Vagina (tissue), 2 donors: ENCODE measurements around the gene NDUFA9. TPM values are rescaled to one million over a fixed set of nuclear protein-coding genes. Genes with fewer than 3 reads are reported as not detected.

Experiments used
- DNase-seq, 2 donors: peaks; one replicate each; pipeline ENCODE4 v3.0.0-alpha.2; 2017; ENCODE audit errors: extremely low spot score in 2 of 2
- H3K27ac ChIP-seq: fragments of 200-600 bp; sonication (generic); one replicate; pipeline ENCODE4 v1.5.1; 2019
- H3K27me3 ChIP-seq: fragments of 200-600 bp; sonication (generic); one replicate; pipeline ENCODE4 v1.5.1; 2019
- H3K36me3 ChIP-seq, 2 donors: fragments of 200-600 bp; sonication (generic); one replicate each; pipeline ENCODE4 v1.5.1; 2017 to 2019
- H3K4me1 ChIP-seq: fragments of 200-600 bp; sonication (generic); one replicate; pipeline ENCODE4 v1.5.1; 2019
- H3K4me3 ChIP-seq, 2 donors: fragments of 200-600 bp; sonication (generic); 1 replicate in 1 of 2; 2 replicates in 1 of 2; pipeline ENCODE4 v1.5.1; 2016 to 2019
- H3K9me3 ChIP-seq: fragments of 200-600 bp; sonication (generic); one replicate; pipeline ENCODE4 v1.5.1; 2019
- CTCF ChIP-seq, 3 experiments: fragments of 450-650 bp in 2 of 3; fragments of 200-600 bp in 1 of 3; sonication (generic) in 1 of 3; IDR thresholded peaks; one replicate each; pipeline ENCODE4 v1.5.1; 2017 to 2019; ENCODE audit warnings: antibody characterized with exemption in 3 of 3, mild to moderate bottlenecking in 2 of 3, moderate library complexity in 2 of 3
- POLR2A ChIP-seq, 2 donors: fragments of 450-650 bp; IDR thresholded peaks; one replicate each; pipeline ENCODE4 v1.6.1; 2017; ENCODE audit warnings: antibody characterized with exemption in 2 of 2, mild to moderate bottlenecking in 2 of 2, moderate library complexity in 2 of 2
- POLR2AphosphoS5 ChIP-seq, 2 donors: sonication (generic); formaldehyde crosslinking; IDR thresholded peaks; one replicate each; pipeline ENCODE4 v1.9.0; 2017; ENCODE audit warnings: antibody characterized with exemption in 2 of 2, mild to moderate bottlenecking in 2 of 2, low read depth in 1 of 2; ENCODE audit not compliant: insufficient read depth in 1 of 2
- intact Hi-C: fragments of 100-400 bp; cut with DNase I; formaldehyde crosslinking; loops from one replicate; pipeline ENCODE4 v1.15.1; 2023
- total RNA-seq: library from RNA; depleted of rRNA; stranded (reverse); fragments of >200 nt; gene quantifications from one replicate; pipeline ENCODE4 v1.2.3, GENCODE V29; 2016

The NDUFA9 gene
- total RNA-seq, 1 donor from 2014 or later = 49.6 TPM

DNA sequence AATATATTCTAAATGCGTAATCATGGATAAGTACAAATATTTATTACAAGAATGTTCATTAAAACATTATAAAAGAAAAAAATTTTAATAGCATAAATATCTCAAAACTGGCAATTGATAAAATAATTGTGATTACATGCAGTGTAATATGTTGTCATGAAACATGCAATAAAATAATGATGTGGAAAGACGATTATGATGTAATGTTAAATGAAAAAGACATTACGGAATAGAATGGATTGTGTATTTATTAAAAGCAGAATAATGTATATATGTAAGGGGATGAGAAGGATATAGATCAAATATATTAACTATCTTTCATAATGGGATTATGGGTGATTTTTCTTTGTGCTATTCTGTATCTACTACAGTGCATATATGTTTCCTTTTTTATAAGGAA is 32.8 kb downstream of the NDUFA9 start:
- Histone ChIP-seq H3K4me1 (no peaks in the 10 kb centered on the region), H3K27ac (no peak overlapping the region), H3K9me3 (no peaks in the 10 kb centered on the region), H3K36me3 (peaks cover 0 to 34% of the 10 kb centered on the region in 2 donors), H3K4me3 (no peak overlapping the region), H3K27me3 (no peaks in the 10 kb centered on the region)
- no peak for TF ChIP-seq POLR2A (IDR thresholded peaks at IDR 0.05)
- TF ChIP-seq POLR2AphosphoS5 (IDR thresholded peaks at IDR 0.05; ENCODE audit: insufficient read depth in 1 of 2, low read depth in 1 of 2) = no peak
- TF ChIP-seq CTCF (IDR thresholded peaks at IDR 0.05) = no peak
- intact Hi-C loops = loop anchor here (5.0 kb wide), 1 partner anchor 921 kb away; no protein-coding TSS in a partner anchor
- no peak for DNase-seq

GRCh38 chr12:4685317-4685716 is 36.4 kb downstream of the NDUFA9 start:
- no peaks in the 10 kb centered on the region for H3K4me1 ChIP-seq
- H3K36me3 ChIP-seq = peaks cover 0 to 53% of the 10 kb centered on the region in 2 donors
- DNase-seq = no peak
- no peak overlapping the region for H3K4me3 ChIP-seq
- H3K27ac ChIP-seq = no peak overlapping the region
- TF ChIP-seq POLR2A (IDR thresholded peaks at IDR 0.05) (no peak), POLR2AphosphoS5 (IDR thresholded peaks at IDR 0.05; ENCODE audit: insufficient read depth in 1 of 2, low read depth in 1 of 2) (no peak)
- intact Hi-C loops = no loop called here
- H3K9me3 ChIP-seq = no peaks in the 10 kb centered on the region
- H3K27me3 ChIP-seq = no peaks in the 10 kb centered on the region

GRCh38 chr12:4690760-4691159 is 41.8 kb downstream of the NDUFA9 start:
- DNase-seq = no peak
- H3K4me3 ChIP-seq = no peak overlapping the region
- H3K27me3 ChIP-seq = no peaks in the 10 kb centered on the region
- intact Hi-C loops = no loop called here
- H3K36me3 ChIP-seq = peaks cover 0 to 23% of the 10 kb centered on the region in 2 donors
- no peaks in the 10 kb centered on the region for H3K9me3 ChIP-seq
- TF ChIP-seq CTCF (IDR thresholded peaks at IDR 0.05) = no peak
- TF ChIP-seq POLR2A (IDR thresholded peaks at IDR 0.05) = no peak
- no peak for TF ChIP-seq POLR2AphosphoS5 (IDR thresholded peaks at IDR 0.05; ENCODE audit: insufficient read depth in 1 of 2, low read depth in 1 of 2)
- no peaks in the 10 kb centered on the region for H3K4me1 ChIP-seq
- H3K27ac ChIP-seq = no peak overlapping the region

Other genes with a start within 250 kb of the NDUFA9 start
- gene FGF6, start 203.3 kb upstream of the NDUFA9 start, total RNA-seq = not detected
- 4.2 TPM for gene RAD51AP1, start 110.2 kb upstream of the NDUFA9 start, total RNA-seq
- 19.4 TPM for gene DYRK4, start 86.9 kb upstream of the NDUFA9 start, total RNA-seq
- gene AKAP3, start 63 bp upstream of the NDUFA9 start, total RNA-seq = not detected
- 2.0 TPM for gene GALNT8, start 71.3 kb downstream of the NDUFA9 start, total RNA-seq